ENCODE data around the gene TRPM3.

TRPM3 gene

GRCh38 chr9:71096421-71097108 is 24.9 kb downstream of the TRPM3 start:
- DNase-seq, result no peak

GRCh38 chr9:71094708-71095251 is 26.6 kb downstream of the TRPM3 start:
- no peak for DNase-seq

GRCh38 chr9:71090896-71091295 is 30.5 kb downstream of the TRPM3 start:
- no peak for DNase-seq

GRCh38 chr9:71079451-71079850 is 42.0 kb downstream of the TRPM3 start:
- DNase-seq, result no peak

- no peak for DNase-seq
These were observed 45.3 kb downstream of the TRPM3 start for GRCh38 chr9:71076096-71076495.

- no peak for DNase-seq
These were observed 47.9 kb downstream of the TRPM3 start for GRCh38 chr9:71073494-71073893.

- DNase-seq, result no peak
These were observed 48.8 kb downstream of the TRPM3 start for GRCh38 chr9:71072587-71072986.

GRCh38 chr9:71071633-71072032 is 49.8 kb downstream of the TRPM3 start:
- no peak for DNase-seq

- no peak for DNase-seq
These were observed 62.8 kb downstream of the TRPM3 start for GRCh38 chr9:71058660-71059059.

- DNase-seq, result no peak
These were observed 69.1 kb downstream of the TRPM3 start for GRCh38 chr9:71052287-71052686.

- no peak for DNase-seq
These were observed 73.1 kb downstream of the TRPM3 start for GRCh38 chr9:71048280-71048679.

GRCh38 chr9:71042448-71042990 is 78.9 kb downstream of the TRPM3 start:
- no peak for DNase-seq

- DNase-seq, result no peak
These were observed 83.9 kb downstream of the TRPM3 start for GRCh38 chr9:71037521-71037920.

- DNase-seq, result no peak
These were observed 84.9 kb downstream of the TRPM3 start for GRCh38 chr9:71036501-71036900.

- no peak for DNase-seq
These were observed 88.6 kb downstream of the TRPM3 start for GRCh38 chr9:71032779-71033178.

- DNase-seq, result no peak
These were observed 95.7 kb downstream of the TRPM3 start for GRCh38 chr9:71025728-71026127.

- DNase-seq, result no peak
These were observed 96.2 kb downstream of the TRPM3 start for GRCh38 chr9:71025201-71025600.

- DNase-seq, result no peak
These were observed 111.2 kb downstream of the TRPM3 start for GRCh38 chr9:71010258-71010657.

GRCh38 chr9:71005456-71005855 is 116.0 kb downstream of the TRPM3 start:
- DNase-seq, result no peak

- no peak for DNase-seq
These were observed 117.2 kb downstream of the TRPM3 start for GRCh38 chr9:71004196-71004595.

GRCh38 chr9:71003346-71003745 is 118.1 kb downstream of the TRPM3 start:
- no peak for DNase-seq

- DNase-seq, result no peak
These were observed 119.5 kb downstream of the TRPM3 start for GRCh38 chr9:71001780-71002386.

GRCh38 chr9:70998962-70999361 is 122.5 kb downstream of the TRPM3 start:
- no peak for DNase-seq

GRCh38 chr9:70995511-70995910 is 125.9 kb downstream of the TRPM3 start:
- no peak for DNase-seq

All from inflammatory macrophage (primary cell).